HG02759 (cell line): ENCODE data around the gene ECD.
"Not testable (repeated sequence)": the region's sequence is repeated elsewhere in the genome, so short reads cannot be mapped to it uniquely, and the experiment has no call there.

ENCODE experiments used
- ATAC-seq: cut with Tn5 transposase; IDR thresholded peaks from one replicate; pipeline ENCODE4 v1.9.1; 2021; ENCODE audit warnings: mild to moderate bottlenecking, moderate library complexity; ENCODE audit not compliant: unreplicated experiment

Gene ECD

DNA sequence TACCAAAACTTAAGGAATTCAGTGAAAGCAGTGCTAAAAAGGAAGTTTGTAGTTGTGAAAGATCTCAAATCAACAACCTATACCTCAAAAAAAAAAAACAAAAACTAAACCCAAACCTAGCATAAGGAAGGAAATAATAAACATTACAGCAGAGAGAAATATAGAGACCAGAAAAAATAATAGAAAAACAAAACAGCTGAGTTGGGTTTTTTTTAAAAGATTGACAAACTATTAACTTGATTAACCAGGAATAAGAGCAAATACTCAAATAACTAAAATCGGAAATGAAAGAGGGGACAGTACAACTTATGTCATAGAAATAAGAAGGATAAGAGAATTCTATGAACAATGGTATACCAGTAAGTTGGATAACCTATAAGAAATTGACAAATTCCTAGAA, 6.7 kb downstream of the ECD start:
- ATAC-seq, result no peak

- ATAC-seq, result no peak
Observed at GRCh38 chr10:73159038-73159648, 8.7 kb downstream of the ECD start.

GRCh38 chr10:73156054-73156453, 11.8 kb downstream of the ECD start:
- no peak for ATAC-seq

- no peak for ATAC-seq
Observed at GRCh38 chr10:73152009-73152408, 15.8 kb downstream of the ECD start.

DNA sequence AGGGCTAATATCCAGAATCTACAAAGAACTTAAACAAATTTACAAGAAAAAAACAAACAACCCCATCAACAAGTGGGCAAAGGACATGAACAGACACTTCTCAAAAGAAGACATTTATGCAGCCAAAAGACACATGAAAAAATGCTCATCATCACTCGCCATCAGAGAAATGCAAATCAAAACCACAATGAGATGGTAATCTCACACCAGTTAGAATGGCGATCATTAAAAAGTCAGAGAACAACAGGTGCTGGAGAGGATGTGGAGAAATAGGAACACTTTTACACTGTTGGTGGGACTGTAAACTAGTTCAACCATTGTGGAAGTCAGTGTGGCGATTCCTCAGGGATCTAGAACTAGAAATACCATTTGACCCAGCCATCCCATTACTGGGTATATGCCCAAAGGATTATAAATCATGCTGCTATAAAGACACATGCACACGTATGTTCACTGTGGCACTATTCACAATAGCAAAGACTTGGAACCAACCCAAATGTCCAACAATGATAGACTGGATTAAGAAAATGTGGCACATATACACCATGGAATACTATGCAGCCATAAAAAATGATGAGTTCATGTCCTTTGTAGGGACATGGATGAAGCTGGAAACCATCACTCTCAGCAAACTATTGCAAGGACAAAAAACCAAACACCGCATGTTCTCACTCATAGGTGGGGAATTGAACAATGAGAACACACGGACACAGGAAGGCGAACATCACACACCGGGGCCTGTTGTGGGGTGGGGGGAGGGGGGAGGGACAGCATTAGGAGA, 17.0 kb downstream of the ECD start:
- not testable (repeated sequence) for ATAC-seq

DNA sequence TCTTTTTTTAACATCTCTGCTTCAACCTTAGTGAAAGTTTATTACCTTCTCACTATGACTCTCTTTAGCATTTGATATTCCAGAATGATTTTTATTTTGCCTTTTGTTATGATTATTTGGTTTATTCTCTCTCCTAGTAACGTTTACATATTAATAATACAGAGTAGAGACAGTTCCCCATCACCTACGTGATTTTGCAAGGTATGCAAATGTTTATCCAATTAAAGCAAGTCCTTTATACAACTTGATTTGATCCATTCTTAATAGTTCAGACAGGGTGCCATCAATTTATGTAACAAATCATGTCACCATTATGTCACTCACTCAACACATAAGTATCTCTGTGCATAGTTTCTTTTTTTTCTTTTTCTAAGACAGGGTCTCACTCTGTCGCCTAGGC, 26.2 kb downstream of the ECD start:
- no peak for ATAC-seq

- ATAC-seq, result no peak
Observed at GRCh38 chr10:73139251-73139650, 28.6 kb downstream of the ECD start.

DNA sequence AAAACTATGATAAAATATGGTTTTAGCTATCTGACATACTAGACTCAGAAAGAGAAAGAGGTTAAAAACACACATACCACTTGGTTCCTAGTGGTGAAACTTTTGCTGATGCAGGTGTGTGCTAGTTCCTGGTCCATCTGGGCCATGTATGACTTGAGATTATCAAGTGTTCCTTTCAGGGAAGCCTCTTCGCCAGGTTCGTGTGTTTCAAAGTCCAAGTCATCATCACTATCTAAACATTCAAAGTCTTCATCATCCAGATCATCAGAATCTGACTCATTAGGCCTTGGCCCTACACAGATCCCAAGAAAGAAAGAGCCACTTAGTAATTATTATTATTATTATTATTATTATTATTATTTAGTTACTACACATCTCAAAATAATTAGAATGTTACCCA, 31.2 kb downstream of the ECD start:
- ATAC-seq, result no peak

- no peak for ATAC-seq
Observed at GRCh38 chr10:73134727-73135126, 33.1 kb downstream of the ECD start.

GRCh38 chr10:73131913-73132686, 35.7 kb downstream of the ECD start:
- no peak for ATAC-seq

DNA sequence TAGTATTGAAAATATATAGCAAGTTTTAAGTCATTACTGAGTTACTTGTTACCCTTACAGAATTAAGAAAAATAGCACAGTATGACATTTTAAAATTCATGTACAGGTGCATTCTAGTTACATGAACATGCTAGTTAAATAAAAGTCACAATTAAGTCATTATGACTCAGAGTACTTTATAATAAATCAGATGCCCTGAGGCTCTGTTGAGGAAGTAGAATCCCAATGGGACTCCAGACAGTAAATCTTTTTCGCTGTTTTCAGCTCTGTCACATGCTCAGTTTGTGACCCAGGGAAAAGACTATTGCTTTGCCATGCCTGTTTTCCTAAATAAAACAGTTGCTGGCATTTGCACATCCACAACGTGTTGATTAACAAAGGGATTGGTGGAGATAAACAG, 36.5 kb downstream of the ECD start:
- no peak for ATAC-seq

DNA sequence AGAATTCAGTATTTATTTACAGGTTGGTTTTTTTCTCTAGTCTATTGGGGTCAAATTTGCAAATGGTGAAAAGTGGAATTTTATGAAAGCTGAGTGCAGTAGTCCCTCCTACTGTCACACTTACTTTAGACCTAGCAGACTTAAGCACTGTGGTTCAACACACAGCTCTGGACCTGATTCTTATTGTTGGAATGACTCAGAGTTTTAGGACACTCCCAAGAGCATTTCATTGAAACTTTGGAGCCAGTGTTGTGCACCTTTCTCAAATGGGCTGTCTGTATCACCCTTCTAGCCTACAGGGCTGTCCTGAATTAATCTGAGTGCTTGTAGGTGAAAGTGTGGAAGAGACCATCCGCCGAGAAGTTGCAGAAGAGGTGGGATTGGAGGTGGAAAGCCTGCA, 41.5 kb downstream of the ECD start:
- ATAC-seq, result no peak

DNA sequence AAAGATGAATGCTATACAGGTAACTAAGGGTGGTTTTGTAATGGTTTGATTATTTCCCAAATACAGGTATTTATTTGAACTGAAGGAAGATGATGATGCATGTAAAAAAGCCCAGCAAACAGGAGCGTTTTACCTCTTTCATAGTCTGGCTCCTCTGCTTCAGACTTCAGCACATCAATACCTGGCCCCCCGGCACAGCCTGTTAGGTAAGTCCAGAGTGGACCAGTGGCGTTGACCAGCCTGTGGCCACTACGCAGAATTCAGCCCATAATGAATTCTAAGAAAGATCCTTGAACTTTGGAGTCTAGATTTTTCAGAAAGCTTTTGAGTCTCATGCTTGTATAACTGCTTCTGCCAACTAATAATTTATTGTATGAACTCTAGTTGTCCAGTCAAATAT, 47.9 kb downstream of the ECD start:
- ATAC-seq, result no peak

DNA sequence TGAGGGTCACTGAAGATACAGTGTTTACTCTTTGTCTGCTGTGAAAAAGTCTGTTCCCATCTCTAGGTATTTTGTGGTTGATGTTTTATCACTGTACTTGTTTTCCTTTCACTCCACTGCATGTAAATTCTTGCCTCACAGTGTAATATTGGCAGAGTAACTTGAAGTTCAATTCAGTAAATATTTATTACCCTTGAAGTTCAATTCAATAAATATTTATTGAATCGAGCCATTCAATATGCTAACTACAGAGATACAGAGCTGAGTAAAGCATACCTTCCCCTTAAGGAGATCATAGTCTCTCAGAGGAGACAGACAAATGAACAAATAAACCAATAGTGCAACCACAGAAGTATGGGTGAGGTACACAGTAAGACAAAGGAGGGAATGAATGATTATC, 48.4 kb downstream of the ECD start:
- ATAC-seq, result no peak

GRCh38 chr10:73117976-73118743, 49.6 kb downstream of the ECD start:
- ATAC-seq, result peak; percentile 80

DNA sequence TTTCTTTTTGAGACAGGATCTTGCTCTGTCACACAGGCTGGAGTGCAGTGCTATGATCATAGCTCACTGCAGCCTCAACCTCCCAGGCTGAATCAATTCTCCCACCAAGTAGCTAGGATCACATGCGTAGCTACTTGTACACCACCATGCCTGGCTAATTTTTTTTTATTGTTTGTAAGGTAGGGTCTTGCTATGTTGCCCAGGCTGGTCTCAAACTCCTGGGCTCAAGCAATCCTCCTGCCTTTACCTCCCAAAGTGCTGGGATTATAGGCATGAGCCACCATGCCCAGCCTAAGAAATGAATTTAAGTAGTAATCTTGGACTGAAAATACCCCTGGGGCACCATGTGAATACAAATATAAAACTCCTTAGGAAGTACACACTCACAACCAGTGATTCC, 51.8 kb downstream of the ECD start:
- ATAC-seq, result no peak

DNA sequence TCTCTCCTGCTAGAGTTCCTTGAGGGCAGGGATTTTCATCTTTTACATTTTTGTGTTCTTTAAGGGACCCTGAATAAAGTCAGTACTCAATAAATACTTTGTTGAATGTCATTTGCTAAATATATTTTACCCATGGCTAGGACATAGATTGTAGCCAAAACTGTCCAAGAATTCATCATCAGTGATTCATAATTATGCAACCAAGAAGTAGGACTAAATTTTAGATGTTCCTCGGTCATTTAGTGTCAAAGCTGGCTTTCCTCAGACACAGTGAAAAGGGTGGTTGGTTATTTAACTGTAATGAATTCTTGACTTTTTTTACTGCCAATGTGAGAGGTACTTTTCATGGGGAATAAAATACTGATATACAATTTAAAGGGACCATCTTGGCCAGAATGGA, 54.3 kb downstream of the ECD start:
- no peak for ATAC-seq

DNA sequence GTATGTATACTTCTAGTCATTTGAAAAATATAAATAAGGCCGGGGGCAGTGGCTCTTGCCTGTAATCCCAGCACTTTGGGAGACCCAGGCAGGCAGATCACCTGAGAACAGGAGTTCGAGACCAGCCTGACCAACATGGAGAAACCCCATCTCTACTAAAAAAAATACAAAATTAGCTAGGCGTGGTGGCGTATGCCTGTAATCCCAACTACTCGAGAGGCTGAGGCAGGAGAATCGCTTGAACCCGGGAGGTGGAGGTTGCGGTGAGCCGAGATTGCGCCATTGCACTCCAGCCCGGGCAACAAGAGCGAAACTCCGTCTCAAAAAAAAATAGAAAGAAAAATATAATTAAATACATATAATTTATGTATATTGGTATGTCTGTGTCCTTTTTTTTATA, 55.8 kb downstream of the ECD start:
- not testable (repeated sequence) for ATAC-seq

DNA sequence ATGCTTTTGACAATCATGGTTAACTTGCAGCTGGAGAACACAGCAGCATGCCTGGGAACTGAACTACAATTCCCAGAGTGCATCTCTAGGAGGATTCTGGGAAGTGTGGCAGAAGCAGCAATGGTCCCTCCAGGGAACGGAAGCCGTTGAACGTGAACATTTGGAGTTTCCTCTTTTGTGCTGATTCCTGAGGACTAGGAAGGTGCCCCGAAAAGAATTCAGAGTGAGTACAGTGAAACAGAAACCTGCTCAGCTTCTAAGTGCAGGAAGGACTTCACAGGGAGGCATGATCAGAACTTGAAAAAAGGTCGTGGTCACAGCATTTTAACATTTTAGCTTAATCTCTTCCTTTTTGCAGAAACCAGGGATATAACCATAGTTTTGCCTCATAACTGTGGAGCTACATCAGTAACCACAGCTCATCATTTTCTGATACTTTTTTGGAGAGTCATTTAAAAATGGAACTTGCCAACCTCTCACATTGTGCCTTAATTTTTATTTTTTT, 57.4 kb downstream of the ECD start, which contains the start of gene NUDT13:
Gene NUDT13 (plus strand): TSS at position 111 of the 505 bp plus-strand sequence. CDS start 3,911 bp downstream, outside the sequence.
- peak; percentile 65 for ATAC-seq

- ATAC-seq, result not testable (repeated sequence)
Observed at GRCh38 chr10:73109248-73109652, 58.6 kb downstream of the ECD start.

GRCh38 chr10:73106301-73106700, 61.5 kb downstream of the ECD start:
- ATAC-seq, result no peak
